Amygdala (tissue), 56 donors: ENCODE data around the gene HLCS.

ENCODE experiments used
- DNase-seq, 56 donors: peaks; one replicate each; lab custom pipeline; 2025; lab: John Stamatoyannopoulos, UW

Gene HLCS

DNA sequence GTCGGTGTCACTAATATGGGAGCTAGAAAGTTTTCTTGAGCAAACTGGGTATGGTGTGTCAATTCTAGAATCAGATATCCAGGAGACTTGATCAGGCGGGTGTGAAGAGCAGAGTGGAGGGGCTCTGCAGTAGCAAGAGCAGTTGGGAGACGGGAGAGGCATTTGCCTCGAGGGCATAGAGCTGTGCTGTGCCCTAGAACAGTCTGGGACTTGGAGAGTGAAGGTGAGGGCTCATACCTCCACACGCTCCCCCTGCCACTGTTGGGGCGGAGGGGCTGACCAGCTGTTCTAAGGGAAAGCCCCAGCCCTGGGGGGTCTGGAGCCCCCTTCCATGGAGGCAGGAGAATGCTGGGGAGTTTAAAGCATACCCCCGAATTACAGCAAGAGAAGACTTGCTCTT is 233.7 kb downstream of the HLCS start:
- DNase-seq, result no peak

DNA sequence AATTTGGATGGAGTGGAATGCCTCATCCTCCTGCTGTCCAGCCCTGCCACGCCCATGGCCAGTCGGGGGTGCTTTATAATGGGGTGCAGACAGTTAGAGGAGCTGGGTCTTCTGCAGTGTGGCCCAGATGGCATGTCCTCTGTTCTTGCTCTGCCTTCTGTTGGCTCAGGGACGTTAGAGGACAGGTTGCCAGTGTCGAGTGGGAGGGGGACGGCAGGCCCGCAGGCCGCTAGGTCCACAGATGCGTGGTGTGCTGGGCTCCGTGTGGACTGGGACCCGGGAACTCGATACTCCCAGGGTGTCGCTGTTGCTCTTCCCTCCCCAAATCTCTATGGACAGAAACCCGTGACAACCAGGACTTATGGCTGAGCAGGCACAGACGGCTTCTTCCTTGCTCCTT is 234.3 kb downstream of the HLCS start:
- DNase-seq, result no peak

DNA sequence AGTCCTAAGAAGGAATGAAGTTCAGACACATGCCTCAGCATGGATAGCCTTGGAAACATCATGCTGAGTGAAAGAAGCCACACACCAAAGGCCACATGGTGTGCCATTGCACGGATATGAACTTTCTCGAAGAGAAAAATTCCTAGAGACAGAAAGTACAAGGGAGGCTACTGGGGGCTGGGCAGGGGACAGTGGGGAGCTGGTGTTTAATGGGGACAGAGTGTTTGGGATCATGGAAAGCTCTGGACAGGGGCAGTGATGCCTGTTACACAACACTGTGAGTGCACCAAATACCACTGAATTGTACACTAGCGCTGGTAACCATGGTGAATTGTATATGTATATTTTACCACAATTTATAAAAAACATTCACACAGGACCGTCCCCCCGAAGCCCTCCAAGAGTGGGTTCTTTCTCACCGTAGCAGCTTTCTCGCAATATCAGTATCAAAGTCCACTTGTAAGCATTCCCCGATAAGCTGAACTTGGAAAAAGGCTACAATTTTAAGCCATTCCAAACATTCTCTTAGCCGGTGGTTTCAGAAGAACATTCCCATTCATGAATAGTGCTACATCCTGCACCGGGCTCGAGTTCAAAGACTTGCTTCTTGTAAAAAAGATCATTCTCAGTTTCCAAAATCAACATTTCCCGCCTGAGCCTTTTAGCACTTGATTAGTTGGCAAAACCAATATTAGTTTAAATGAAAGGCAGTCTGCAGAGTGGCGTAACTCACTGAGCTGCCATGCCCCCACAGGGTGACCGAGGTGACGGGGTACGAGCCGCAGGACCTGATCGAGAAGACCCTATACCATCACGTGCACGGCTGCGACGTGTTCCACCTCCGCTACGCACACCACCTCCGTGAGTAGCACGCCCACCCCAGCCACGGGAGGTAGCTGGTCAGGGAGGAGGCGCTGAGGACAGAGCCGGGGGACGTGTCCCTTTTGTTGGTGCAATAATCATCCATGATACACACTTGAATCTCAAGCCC is 235.9 kb downstream of the HLCS start:
- no peak for DNase-seq

DNA sequence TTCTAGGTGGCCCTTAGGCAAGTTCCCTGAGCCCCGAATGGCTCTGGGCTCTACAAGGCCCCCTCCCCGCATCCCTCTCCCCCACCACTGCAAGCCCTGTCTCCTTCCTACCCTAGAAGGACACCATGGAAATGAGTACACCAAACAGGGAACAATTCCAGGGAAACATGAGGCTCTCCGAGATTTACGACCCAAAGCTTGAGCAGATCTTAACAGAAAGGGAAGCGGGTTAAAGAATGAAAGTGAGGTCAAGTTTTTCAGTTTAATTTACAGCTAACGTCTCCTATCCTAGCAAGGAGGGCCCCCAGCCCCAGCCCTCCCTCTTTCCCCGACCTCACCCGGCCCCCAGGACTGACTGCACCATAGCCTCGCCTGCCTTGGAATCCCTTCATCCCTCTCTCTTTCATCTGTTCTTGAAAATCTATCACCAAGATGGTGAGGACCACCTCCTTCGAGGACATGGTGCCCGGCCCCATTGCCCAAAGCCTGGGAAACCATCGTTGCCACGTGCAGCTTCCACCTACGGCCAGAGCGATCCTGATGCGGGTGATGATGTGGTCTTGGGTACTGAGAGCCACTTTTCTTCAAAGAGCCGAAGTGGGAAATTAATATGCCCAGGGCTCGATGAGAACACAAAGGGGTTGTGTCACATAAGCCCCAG is 237.0 kb downstream of the HLCS start:
- DNase-seq, result no peak

DNA sequence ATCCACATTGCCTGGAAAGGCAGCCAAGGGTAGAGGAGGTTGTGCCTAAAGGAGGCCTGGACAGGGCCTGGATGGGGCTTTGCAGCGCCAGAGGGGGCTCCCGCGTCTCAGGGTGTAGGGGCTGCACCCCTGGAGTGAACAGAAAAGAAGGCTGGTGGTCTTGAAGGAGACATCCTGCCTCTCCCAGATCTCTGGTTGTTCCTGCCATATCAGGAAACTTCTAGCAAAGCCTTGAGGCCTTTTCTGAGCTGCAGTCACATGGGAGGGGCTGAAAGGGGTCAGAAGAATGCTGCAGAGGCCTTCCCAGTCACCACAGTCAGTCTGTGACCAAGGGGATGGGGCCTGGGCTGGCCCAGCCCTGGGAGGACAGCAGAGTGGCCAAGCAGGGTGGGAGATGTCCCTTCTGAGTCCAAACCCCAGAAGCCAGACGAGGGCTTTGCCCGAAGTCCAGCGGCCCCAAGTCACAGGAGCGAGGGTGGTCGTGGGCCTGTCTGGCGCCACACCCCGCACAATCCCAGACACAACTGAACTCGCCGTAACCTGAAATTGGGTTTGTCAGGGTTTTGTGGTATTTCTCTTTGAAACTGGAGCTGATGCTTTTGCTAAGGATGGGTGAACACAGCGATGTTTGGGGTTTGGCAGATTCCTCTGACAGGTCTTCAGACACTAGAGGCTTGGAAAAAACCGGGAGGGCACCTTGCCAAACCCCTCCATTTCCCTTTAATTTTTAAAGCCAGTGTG is 237.9 kb downstream of the HLCS start:
- DNase-seq, result no peak

DNA sequence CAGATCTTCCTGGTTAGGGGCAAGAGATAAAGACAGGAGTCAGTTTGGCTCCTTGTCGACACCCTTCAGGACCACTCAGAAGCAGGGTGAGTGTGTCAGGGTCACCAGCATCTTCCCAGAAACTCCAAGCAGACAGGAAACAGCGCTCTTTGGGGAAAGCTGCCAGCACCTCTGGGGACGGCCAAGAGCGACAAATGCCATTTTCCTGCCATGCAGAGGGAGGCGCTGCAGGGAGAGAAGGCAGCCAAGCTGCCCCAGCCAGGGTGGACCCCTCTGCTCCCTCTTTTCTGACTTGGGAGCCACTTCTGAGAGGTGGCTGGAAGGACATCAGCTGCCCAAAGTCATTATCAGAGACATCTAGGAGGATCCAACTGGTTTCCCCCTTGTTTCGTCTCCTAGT is 238.6 kb downstream of the HLCS start:
- DNase-seq, result no peak

DNA sequence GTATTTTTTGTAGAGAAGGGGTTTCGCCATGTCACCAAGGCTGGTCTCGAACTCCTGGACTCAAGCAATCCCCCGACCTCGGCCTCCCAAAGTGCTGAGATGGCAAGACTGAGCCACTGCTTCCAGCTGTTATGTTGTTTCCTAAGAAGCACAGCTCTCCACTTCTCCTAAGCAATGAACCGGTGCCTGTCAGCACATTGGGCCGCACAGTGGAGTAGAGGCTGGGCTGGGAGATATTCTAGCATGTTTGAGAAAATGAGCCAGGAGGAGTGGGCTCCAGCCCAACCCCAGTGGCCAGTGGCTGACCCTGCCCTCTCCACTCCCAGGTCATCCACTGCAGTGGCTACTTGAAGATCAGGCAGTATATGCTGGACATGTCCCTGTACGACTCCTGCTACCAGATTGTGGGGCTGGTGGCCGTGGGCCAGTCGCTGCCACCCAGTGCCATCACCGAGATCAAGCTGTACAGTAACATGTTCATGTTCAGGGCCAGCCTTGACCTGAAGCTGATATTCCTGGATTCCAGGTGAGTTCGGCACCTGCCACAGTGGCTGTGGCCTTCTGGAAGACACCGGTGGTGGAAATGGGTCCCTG is 240.6 kb downstream of the HLCS start:
- DNase-seq, result no peak

DNA sequence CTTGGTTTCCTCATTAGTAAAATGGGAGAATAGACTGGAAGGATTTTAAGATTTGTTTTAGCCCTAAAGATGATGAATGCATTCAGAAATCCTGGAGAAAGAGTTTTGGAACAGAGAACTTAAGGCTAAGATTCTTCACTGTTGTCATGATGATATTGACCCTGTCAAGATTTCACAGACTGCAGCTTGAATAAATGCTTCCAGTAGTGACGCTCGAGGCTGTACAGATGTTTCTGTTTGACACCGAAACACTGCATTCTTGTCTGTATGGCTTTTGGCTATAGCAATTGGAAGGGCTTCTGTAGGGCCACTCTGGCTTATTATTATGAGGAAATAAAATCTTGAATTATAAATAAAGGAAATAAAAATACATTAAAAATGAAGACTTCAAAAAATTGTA is 241.8 kb downstream of the HLCS start:
- no peak for DNase-seq

DNA sequence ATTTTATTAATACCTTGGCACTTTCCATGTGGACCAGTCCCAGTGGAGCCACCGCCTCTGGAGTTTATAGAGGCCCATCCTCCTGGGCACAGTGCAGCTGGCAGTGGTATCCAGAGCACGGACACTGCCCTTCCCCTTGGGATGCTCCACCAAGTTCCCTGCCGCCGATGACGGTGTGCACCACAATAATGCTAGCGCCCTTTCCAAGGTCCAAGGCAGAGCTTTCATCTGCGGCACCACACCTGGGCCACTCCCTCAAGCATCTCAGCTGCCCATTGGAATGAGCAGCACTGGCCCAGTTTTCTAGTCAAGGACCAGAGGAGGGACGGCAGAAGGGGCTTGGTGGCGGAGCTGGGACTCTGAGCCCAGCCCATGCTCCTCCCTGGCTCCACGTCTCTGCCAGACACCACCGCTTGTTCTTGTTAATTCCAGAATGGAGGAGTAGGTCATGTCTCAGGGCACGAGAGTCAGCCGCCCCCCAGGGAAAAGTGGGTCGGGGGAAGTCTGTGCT is 243.0 kb downstream of the HLCS start:
- DNase-seq, result no peak

DNA sequence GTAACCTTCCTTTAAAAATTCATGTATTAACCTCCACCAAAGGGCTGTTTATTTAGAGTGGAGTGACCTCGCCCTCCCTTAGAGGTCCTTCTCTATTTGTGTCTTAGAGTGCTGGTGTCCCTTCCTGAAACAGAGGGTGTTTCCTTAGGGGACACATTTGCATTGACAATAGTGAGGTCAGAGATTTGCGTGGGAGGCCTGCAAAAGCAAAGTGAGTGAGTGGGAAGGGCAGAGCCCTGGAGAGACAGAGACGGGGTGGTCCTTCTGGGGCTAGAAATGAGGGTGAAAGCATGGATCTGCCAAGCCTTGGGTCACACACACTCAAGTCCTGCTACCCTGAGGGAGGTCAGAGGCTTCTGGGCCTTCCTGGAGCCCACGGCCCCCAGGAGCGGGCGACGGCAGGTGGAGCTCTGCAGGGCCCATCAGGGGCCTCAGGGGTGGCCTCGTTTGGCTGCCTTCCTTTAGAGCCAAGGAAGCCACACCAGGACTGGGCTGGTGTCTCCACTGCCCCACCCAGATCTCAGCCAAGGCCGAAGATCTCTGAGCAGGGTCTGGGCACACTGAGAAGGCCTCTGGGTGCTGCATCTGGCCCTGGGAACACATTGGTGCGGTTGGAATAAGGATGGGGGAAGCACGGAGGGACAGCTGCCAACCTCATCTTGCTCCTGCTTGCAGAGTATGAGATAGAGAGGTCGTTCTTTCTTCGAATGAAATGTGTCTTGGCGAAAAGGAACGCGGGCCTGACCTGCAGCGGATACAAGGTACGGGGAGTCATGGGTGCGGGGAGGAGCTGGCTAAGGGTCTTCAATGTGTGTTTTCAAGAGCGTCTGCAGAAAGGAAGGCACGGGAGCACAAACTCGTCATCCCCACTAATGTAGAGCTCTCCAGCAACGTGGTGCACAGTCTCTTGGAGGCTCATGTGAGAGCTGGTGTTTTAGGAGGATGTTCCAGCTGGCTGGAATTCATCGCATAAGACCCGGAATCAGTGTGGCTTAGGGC is 243.8 kb downstream of the HLCS start:
- DNase-seq, result no peak

DNA sequence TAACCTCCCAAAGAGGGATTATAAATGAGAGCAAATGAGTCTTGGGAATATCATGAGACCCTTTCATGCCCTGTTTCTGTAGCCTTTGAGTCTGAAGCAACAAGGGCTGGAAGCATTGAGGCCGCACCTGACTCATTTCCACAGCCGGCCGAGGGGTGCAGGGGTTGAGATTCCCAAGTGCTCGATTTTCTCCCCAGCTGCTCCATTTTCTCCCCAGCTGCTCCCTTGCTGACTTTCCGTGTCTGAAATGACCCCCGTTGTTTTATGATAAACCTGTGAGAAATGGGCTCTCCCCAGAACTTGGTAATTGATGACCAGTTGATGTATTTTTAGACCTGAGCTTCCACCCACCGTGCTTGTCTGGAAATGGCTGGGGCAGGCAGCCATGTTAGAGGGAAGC is 244.7 kb downstream of the HLCS start:
- DNase-seq, result no peak

DNA sequence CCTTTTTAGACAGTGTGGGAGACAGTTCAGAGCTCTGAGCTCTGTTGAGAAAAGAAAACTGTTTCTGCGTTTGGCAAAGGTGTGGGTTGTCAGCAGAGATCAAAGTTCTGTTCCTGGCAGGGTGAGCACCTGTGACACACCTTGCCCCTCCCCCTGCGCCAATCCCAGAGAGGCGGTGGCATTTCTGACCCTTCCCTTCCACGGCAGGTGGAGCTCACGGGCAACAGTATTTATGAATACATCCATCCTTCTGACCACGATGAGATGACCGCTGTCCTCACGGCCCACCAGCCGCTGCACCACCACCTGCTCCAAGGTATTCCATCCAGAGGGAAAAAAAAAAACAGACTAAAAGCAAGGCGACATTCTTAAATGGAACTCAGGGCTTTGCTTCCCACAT is 246.9 kb downstream of the HLCS start:
- no peak for DNase-seq

DNA sequence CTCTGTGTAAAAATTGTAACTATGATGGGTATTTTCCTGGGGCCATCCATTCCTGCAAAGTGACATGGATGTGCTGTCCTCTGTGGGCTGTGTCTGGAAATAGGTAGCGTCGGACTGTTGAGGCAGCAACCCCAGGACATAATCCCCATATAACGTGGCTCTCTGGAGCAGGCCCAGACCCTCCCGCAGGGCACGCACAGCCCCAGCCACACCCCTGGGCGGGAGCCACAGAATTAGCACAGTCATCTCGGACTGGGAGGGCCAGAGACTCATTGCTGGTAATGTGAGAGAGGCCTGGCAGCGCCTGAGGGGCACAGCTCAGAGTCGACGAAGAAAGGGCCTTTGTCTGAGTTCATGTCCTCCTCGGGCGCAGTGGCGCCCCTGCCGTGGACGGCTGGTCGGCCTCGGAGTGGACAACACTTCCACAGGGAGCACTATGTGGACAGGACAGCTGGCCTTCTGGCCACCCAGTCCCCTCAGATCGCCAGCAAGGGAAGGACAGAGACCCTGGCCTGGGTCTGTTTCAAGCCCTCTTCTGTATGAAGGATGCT is 247.4 kb downstream of the HLCS start:
- DNase-seq, result peak in 47 of 56 donors; percentile 4 to 86 (median 53)

DNA sequence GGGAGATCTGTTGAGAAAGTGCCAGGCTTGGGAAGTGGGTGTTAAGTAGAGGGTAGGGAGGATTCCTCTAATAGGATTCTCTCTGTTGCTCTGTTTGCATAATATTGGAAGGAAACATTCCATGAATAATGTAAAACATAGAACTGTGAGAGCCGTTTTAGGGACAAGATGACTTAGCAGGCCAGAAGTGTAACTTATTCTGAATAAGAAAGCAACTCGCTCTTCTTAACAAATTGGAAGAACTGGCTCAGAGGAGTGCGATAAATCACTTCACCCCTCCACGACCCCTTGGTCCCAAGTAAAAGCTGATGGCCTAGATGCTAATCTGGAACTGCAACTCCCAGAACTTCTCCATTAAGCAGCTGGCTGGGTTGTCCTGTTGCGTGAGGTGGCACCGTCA is 248.5 kb downstream of the HLCS start:
- DNase-seq, result no peak

DNA sequence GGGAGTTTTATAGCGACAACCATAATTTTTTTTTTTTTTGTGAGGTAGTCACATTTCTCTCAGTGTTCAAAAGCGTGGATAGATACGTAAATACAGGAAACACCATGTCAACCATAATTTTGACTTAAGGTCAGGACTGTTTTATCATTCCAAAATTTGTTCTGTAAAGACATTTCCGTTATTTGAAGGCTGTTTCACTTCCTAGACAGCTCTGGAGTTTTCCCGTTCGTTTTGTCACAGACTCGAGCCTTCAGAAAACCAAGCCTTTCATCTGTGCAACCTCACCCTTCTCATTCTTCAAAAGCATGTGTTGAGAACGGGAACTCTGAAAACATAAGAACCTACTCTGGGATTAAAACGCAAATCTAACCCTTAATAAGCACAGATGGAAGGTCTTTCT is 249.6 kb downstream of the HLCS start:
- DNase-seq, result no peak

DNA sequence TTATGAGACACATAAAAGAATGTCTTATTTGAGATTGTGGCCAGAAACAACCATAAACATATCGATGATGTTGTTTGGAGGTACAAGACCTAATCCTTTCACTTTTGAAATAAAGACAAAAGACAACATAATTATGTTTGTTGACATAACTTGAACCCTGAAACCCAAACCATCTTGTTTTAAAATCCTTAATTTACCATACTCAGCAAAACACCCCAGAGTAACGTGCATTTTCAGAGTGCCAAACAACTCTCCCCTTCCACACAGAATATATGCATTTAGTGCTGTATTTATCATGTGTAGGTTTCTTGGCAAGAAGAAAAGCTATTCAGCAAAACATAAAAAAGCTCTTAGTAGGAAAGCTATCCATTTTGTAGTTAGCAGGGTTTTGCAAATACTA is 250.1 kb downstream of the HLCS start:
- no peak for DNase-seq

DNA sequence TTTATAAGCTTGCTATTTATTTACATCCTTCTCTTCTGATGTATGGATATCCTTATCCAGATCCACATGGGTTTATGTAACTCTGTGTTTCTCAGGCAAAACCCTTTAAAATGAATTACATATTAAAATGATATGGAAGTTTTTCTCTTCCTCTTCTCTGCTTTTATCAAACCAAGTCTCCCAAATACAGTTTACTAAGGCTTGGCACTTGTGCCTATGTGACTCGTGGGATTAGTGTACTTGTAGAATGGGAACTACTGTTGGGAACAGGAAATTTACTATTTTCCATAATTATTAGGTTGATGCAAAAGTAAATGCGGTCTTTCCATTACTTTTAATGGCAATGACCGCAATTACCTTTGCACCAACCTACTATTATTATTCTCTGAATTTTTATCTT is 252.7 kb downstream of the HLCS start:
- no peak for DNase-seq

DNA sequence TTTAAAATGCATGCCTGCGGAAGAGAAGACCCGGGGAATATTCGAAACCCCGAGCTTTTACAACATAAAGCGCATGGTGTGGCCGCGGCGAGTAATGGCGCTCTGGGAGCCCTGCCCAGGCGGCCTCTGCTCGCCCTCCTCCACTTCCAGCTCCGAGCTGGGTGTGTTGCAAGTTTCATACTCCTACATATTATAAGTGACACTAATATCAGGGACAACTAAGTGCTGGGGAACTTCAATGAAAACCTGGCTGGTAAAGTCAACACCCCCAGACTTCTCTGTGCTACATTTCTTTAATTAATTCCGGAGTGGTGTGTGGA is 255.8 kb downstream of the HLCS start:
- no peak for DNase-seq
